HG03066 (cell line): ENCODE measurements around the gene OR2V2.

Experiments
- ATAC-seq: cut with Tn5 transposase; IDR thresholded peaks from one replicate; pipeline ENCODE4 v1.9.1; 2021; ENCODE audit warnings: low read depth; ENCODE audit not compliant: unreplicated experiment

The OR2V2 gene

GRCh38 chr5:181203093-181203711 is 55.8 kb downstream of the OR2V2 start:
- no peak for ATAC-seq

GRCh38 chr5:181203777-181204112 is 56.4 kb downstream of the OR2V2 start:
- no peak for ATAC-seq

- no peak for ATAC-seq
Observed at GRCh38 chr5:181204113-181204825, 56.9 kb downstream of the OR2V2 start.

- no peak for ATAC-seq
Observed at GRCh38 chr5:181204826-181205760, 57.7 kb downstream of the OR2V2 start, which contains the start of gene TRIM7. Gene TRIM7 (minus strand): TSS chr5:181205196. CDS start chr5:181205110, 86 bp downstream.

GRCh38 chr5:181205761-181206649 is 58.6 kb downstream of the OR2V2 start:
- no peak for ATAC-seq

- ATAC-seq: no peak
Observed at GRCh38 chr5:181207214-181207959, 60.0 kb downstream of the OR2V2 start.

GRCh38 chr5:181207960-181208253 is 60.5 kb downstream of the OR2V2 start:
- no peak for ATAC-seq
